ENCODE results near the gene TRPM8.

DNA sequence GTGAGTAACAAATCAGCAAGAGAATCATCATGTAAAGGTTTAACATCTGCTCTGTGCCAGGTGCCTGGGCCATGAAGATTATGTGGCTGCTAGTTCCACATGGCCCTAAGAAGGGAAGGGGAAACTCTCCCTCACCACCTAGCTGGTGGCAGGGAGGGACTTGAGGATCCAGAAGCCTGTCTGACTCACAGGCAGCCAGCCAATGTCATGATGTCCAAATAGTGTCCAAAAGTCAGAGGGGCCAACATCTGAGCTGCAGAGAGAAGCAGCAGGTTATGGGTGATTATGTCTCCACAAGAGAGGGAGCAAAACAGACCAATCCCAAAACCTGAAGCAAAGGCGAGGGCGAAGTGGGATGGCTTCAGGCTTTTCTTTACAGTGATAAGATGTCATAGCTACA, 71.4 kb downstream of the TRPM8 start:
- TF ChIP-seq GATA2 (IDR thresholded peaks at IDR 0.05; ENCODE audit: low read depth, low read length) = no peak
- TF ChIP-seq GATA3 (IDR thresholded peaks at IDR 0.05; ENCODE audit: low read depth, low read length) = no peak
